Keratinocyte (primary cell): ENCODE results near the gene RNF44. TPM values are rescaled to one million over a fixed set of nuclear protein-coding genes. Genes with fewer than 3 reads are reported as not detected.

ENCODE experiments used
- DNase-seq: peaks from one replicate; pipeline ENCODE4 v3.0.0-alpha.2; 2011; ENCODE audit warnings: low read depth, missing footprints, low spot score
- FAIRE-seq: peaks from 2 replicates; lab custom pipeline; 2011; peaks lifted over from hg19 to GRCh38; lab: Jason Lieb, UNC
- H2AFZ ChIP-seq: 2 replicates; pipeline ENCODE4 v1.6.0; 2012; ENCODE audit warnings: low read length, control low read depth, inconsistent platforms; ENCODE audit not compliant: control insufficient read depth
- H3K27ac ChIP-seq: 2 replicates; pipeline ENCODE4 v1.5.1; 2011; ENCODE audit warnings: low read length; ENCODE audit not compliant: control insufficient read depth, insufficient read depth
- H3K27me3 ChIP-seq: 3 replicates; pipeline ENCODE4 v1.6.0; 2011; ENCODE audit warnings: low read length; ENCODE audit not compliant: control insufficient read depth, insufficient read depth; ENCODE audit errors: extremely low read depth
- H3K36me3 ChIP-seq, 2 experiments: 2 replicates in 1 of 2; 3 replicates in 1 of 2; pipeline ENCODE4 v1.5.1; 2011; ENCODE audit warnings: low read length in 2 of 2, mild to moderate bottlenecking in 1 of 2; ENCODE audit not compliant: control insufficient read depth in 2 of 2, insufficient read depth in 2 of 2; ENCODE audit errors: extremely low read depth in 1 of 2
- H3K4me1 ChIP-seq: 3 replicates; pipeline ENCODE4 v1.5.1; 2011; ENCODE audit warnings: low read length; ENCODE audit not compliant: control insufficient read depth, insufficient read depth; ENCODE audit errors: extremely low read depth
- H3K4me2 ChIP-seq: 3 replicates; pipeline ENCODE4 v1.6.0; 2011; ENCODE audit warnings: low read depth, low read length; ENCODE audit not compliant: control insufficient read depth, insufficient read depth; ENCODE audit errors: extremely low read depth
- H3K4me3 ChIP-seq, 3 experiments: fragments of 200-600 bp in 1 of 3; sonication (generic) in 1 of 3; 2 replicates in 2 of 3; 3 replicates in 1 of 3; pipeline ENCODE4 v1.5.1; 2011 to 2016; ENCODE audit warnings: low read length in 3 of 3, mild to moderate bottlenecking in 3 of 3, control low read depth in 2 of 3, inconsistent platforms in 1 of 3, low read depth in 1 of 3, mixed read lengths in 1 of 3, mixed run types in 1 of 3, moderate library complexity in 1 of 3; ENCODE audit not compliant: control insufficient read depth in 2 of 3, insufficient read depth in 2 of 3; ENCODE audit errors: extremely low read depth in 1 of 3
- H3K79me2 ChIP-seq: 2 replicates; pipeline ENCODE4 v1.6.0; 2012; ENCODE audit warnings: low read length; ENCODE audit not compliant: control insufficient read depth, insufficient read depth
- H3K9ac ChIP-seq: 3 replicates; pipeline ENCODE4 v1.6.0; 2011; ENCODE audit warnings: low read length; ENCODE audit not compliant: control insufficient read depth, insufficient read depth; ENCODE audit errors: extremely low read depth
- H3K9me1 ChIP-seq: 3 replicates; pipeline ENCODE4 v1.6.0; 2011; ENCODE audit warnings: low read length; ENCODE audit not compliant: control insufficient read depth, insufficient read depth; ENCODE audit errors: extremely low read depth
- H3K9me3 ChIP-seq: 2 replicates; pipeline ENCODE4 v1.5.1; 2012; ENCODE audit warnings: low read depth, low read length; ENCODE audit not compliant: control insufficient read depth
- H4K20me1 ChIP-seq: 3 replicates; pipeline ENCODE4 v1.6.0; 2011; ENCODE audit warnings: low read length; ENCODE audit not compliant: control insufficient read depth, insufficient read depth; ENCODE audit errors: extremely low read depth
- EZH2 ChIP-seq: IDR thresholded peaks from one replicate; pipeline ENCODE4 v1.6.1; 2012; ENCODE audit warnings: inconsistent platforms, mild to moderate bottlenecking, low read length, moderate library complexity
- dilution Hi-C: fragments of 300-500 bp; cut with MboI; formaldehyde crosslinking; loops from one replicate; pipeline ENCODE4 v1.7.0; 2020; ENCODE audit warnings: low sequenced_read_pairs; ENCODE audit not compliant: extremely low pct_ligation_motif_present
- polyA plus RNA-seq, 5 experiments: library from polyadenylated mRNA; depleted of rRNA in 3 of 5; stranded (reverse) in 3 of 5; stranded (forward) in 1 of 5; unstranded in 1 of 5; fragments of >200 nt; gene quantifications; 1 replicate in 1 of 5; 2 replicates in 3 of 5; 3 replicates in 1 of 5; pipeline versions ENCODE4 v1.2.1 to v1.2.3, GENCODE V29; 2011 to 2012; ENCODE audit warnings: missing spikeins in 2 of 5, low read depth in 1 of 5, low replicate concordance in 1 of 5
- small RNA-seq, 3 experiments: library from RNA; depleted of rRNA; stranded (forward); fragments of <200 nt; gene quantifications; one replicate each; pipeline ENCODE3, GENCODE V24; 2012; ENCODE audit warnings: low read depth in 3 of 3, low replicate concordance in 1 of 3; ENCODE audit not compliant: insufficient read length in 3 of 3
- TF ChIP-seq, protein P1 (sequence below), 3 experiments: IDR thresholded peaks in 1 of 3; conservative IDR thresholded peaks in 1 of 3; optimal IDR thresholded peaks in 1 of 3; 2 replicates in 2 of 3; 3 replicates in 1 of 3; pipeline versions ENCODE3 to v1.5.1; 2011; ENCODE audit warnings: low read length in 3 of 3, mild to moderate bottlenecking in 3 of 3, moderate library complexity in 2 of 3, control low read depth in 1 of 3, inconsistent platforms in 1 of 3; ENCODE audit not compliant: insufficient read depth in 2 of 3; ENCODE audit errors: extremely low read depth in 1 of 3

Gene RNF44
- polyA plus RNA-seq, 1 donor (not counting 4 experiments of a cell fraction or from before 2014, with no cell fraction given): 5.3 TPM

DNA sequence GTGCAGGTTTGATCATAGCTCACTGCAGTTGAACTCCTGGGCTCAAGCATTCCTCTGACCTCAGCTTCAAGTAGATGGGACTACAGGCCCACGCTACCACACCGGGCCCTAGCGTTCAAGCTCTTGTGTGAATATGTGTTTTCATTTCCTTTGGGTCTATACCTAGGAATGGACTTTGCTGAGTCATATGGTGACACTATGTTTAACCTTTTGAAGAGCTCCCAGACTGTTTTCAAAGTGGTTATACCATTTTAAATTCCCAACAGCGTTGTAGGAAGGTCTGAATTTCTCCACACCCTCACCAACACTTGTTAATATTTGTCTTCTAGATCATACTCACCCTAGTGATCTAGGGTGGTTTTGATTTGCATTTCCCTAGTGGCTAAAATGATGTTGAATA is 55.5 kb downstream of the RNF44 start:
- H3K9ac ChIP-seq: no peak overlapping the region
- no peak overlapping the region for H3K4me2 ChIP-seq
- no peak overlapping the region for H3K4me3 ChIP-seq
- no peaks in the 10 kb centered on the region for H3K9me3 ChIP-seq
- no peak overlapping the region for H2AFZ ChIP-seq
- H3K4me1 ChIP-seq: no peaks in the 10 kb centered on the region
- DNase-seq (no peak), FAIRE-seq (no peak)
- H3K36me3 ChIP-seq: peaks cover 16% of the 10 kb centered on the region in 2 experiments
- peaks cover 44% of the 10 kb centered on the region for H3K79me2 ChIP-seq
- TF ChIP-seq, protein P1, sequence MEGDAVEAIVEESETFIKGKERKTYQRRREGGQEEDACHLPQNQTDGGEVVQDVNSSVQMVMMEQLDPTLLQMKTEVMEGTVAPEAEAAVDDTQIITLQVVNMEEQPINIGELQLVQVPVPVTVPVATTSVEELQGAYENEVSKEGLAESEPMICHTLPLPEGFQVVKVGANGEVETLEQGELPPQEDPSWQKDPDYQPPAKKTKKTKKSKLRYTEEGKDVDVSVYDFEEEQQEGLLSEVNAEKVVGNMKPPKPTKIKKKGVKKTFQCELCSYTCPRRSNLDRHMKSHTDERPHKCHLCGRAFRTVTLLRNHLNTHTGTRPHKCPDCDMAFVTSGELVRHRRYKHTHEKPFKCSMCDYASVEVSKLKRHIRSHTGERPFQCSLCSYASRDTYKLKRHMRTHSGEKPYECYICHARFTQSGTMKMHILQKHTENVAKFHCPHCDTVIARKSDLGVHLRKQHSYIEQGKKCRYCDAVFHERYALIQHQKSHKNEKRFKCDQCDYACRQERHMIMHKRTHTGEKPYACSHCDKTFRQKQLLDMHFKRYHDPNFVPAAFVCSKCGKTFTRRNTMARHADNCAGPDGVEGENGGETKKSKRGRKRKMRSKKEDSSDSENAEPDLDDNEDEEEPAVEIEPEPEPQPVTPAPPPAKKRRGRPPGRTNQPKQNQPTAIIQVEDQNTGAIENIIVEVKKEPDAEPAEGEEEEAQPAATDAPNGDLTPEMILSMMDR (optimal IDR thresholded peaks at IDR 0.05 in 1 of 3, IDR thresholded peaks at IDR 0.05 in 1 of 3, conservative IDR thresholded peaks at IDR 0.05 in 1 of 3; ENCODE audit: extremely low read depth in 1 of 3, insufficient read depth in 2 of 3, low read length in 3 of 3): no peak
- TF ChIP-seq EZH2: no peak
- dilution Hi-C loops: no loop called here
- H3K27me3 ChIP-seq: no peaks in the 10 kb centered on the region
- H3K9me1 ChIP-seq: no peaks in the 10 kb centered on the region
- H3K27ac ChIP-seq: no peak overlapping the region
- peaks cover 6% of the 10 kb centered on the region for H4K20me1 ChIP-seq

Small RNAs within 50 kb of the gene (small RNA-seq; reads per million reads assigned to genes)
- gene RF00019 (0 reads per million in 3 experiments), gene RN7SL684P (0 reads per million in 3 experiments)

Other genes starting within 250 kb of the RNF44 start
- gene KIAA1191, start 175.6 kb downstream of the RNF44 start, polyA plus RNA-seq: 100 to 128 TPM (median 112 TPM) in 3 replicates
- gene ARL10, start 171.9 kb downstream of the RNF44 start, polyA plus RNA-seq: 0.70 to 2.4 TPM (median 1.6 TPM) in 3 replicates
- 73.3 to 101 TPM (median 96.7 TPM) in 3 replicates for gene NOP16, start 148.8 kb downstream of the RNF44 start, polyA plus RNA-seq
- 74.6 to 91.4 TPM (median 87.9 TPM) in 3 replicates for gene HIGD2A, start 148.7 kb downstream of the RNF44 start, polyA plus RNA-seq
- 326 to 485 TPM (median 427 TPM) in 3 replicates for gene CLTB, start 120.9 kb downstream of the RNF44 start, polyA plus RNA-seq
- gene FAF2, start 89.0 kb downstream of the RNF44 start, polyA plus RNA-seq: 44.7 to 63.2 TPM (median 52.9 TPM) in 3 replicates
- gene CDHR2, start 11.9 kb upstream of the RNF44 start, polyA plus RNA-seq: 0.01 TPM in 2 of 3 replicates, not detected in the other
- 4.0 to 4.6 TPM (median 4.4 TPM) in 3 replicates for gene GPRIN1, start 72.8 kb upstream of the RNF44 start, polyA plus RNA-seq
- 0.21 to 1.00 TPM (median 0.69 TPM) in 3 replicates for gene SNCB, start 93.1 kb upstream of the RNF44 start, polyA plus RNA-seq
- gene EIF4E1B, start 93.3 kb upstream of the RNF44 start, polyA plus RNA-seq: not detected in 3 replicates
- 53.1 to 72.7 TPM (median 57.2 TPM) in 3 replicates for gene TSPAN17, start 110.1 kb upstream of the RNF44 start, polyA plus RNA-seq